GM21786 (cell line): ENCODE results near the gene GTF3C5.
"Not testable (repeated sequence)": the region's sequence is repeated elsewhere in the genome, so short reads cannot be mapped to it uniquely, and the experiment has no call there.

Experiments used
- ATAC-seq: cut with Tn5 transposase; IDR thresholded peaks from one replicate; pipeline ENCODE4 v1.9.1; 2021; ENCODE audit not compliant: unreplicated experiment

Gene GTF3C5

GRCh38 chr9:133054194-133054890, 23.5 kb downstream of the GTF3C5 start:
- no peak for ATAC-seq

DNA sequence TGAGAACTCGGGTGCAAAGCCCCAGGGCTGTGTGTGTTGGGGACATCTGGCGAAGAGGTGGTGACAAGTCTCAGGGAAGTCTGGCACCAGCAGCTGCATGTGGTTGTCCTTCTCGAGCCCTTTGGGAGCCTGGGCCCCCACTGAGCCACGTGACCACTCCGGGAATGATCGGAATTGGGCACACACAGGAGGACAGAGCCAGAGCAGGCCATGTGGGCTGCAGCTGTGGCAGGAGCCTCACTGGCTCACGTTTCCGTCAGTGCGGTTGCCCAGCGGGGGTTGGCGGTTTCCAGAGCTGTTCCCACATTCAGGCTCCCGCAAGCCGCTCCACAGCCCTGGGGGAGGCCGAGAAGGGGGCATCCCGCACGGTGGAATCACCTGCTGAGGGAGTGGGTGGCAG, 24.2 kb downstream of the GTF3C5 start:
- no peak for ATAC-seq

GRCh38 chr9:133055788-133056420, 25.1 kb downstream of the GTF3C5 start:
- ATAC-seq = no peak

DNA sequence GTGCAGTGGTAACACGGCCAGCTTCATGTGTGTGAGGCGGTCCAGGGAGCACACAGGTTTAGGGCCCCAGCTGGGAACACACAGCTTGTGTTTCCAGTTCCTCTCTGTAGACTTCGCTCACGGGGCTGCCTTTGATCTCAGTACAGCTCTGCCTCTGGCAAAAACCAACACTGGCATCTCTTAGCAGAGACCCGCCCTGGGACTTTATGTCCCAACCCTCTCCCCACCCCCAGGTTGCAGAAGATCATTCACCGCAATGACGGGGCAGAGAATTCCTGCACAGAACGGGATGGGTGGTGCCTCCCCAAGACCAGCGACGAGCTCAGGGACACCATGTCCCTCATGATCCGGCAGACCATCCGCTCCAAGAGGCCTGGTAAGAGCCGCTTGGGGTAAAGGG, 25.7 kb downstream of the GTF3C5 start:
- no peak for ATAC-seq

- ATAC-seq = no peak
These were observed 26.2 kb downstream of the GTF3C5 start for GRCh38 chr9:133057006-133057405.

DNA sequence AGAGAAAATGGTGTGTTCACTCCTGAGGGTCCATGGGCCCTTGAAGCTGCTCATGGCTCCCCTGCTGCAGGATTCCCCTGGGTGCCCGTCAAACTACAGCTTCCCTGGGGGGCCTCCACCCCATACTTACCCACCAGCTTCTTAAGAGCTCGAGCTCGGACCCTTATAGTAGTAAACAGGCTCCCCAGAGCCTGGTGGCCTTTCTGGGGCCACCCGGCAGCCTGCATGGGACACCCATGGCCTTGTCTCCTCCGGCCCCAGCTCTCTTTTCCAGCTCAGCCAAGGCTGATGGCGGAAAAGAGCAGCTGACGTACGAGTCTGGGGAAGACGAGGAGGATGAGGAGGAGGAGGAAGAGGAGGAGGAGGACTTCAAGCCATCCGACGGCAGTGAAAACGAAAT, 26.8 kb downstream of the GTF3C5 start:
- ATAC-seq = no peak

GRCh38 chr9:133058071-133058470, 27.3 kb downstream of the GTF3C5 start:
- no peak for ATAC-seq

- ATAC-seq = no peak
These were observed 27.9 kb downstream of the GTF3C5 start for GRCh38 chr9:133058550-133059320.

DNA sequence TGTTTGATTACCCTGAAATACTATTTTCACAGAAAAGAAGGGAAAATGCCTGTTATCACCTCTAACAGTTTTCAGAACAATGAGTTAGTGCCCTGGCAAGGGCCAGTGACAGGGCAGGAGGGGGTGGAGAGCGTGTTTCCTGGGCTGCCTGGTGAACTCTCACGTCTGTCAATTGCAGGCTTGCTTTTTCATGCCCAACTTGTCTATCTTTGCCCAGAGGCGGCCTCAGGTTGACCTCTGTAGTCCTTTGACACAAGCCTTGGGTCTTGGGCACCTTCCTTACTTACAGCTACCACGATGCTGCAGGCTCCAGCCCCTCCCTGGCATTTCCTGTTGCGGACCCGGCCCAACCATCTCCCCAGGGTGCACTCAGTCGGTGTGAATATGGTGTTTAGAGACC, 28.8 kb downstream of the GTF3C5 start:
- ATAC-seq = no peak

DNA sequence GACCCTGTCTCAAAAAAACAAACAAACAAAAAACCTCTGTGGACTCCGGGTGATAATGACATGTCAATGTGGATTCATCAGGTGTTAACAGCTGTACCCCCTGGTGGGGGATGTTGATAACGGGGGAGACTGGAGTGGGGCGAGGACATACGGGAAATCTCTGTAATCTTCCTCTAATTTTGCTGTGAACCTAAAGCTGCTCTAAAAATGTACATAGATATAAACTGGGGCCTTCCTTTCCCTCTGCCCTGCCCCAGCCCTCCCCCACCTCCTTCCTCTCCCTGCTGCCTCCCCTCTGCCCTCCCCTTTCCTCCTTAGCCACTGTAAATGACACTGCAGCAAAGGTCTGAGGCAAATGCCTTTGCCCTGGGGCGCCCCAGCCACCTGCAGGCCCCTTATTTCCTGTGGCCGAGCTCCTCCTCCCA, 29.6 kb downstream of the GTF3C5 start:
- ATAC-seq = no peak

GRCh38 chr9:133061019-133061763, 30.4 kb downstream of the GTF3C5 start:
- ATAC-seq = not testable (repeated sequence)

DNA sequence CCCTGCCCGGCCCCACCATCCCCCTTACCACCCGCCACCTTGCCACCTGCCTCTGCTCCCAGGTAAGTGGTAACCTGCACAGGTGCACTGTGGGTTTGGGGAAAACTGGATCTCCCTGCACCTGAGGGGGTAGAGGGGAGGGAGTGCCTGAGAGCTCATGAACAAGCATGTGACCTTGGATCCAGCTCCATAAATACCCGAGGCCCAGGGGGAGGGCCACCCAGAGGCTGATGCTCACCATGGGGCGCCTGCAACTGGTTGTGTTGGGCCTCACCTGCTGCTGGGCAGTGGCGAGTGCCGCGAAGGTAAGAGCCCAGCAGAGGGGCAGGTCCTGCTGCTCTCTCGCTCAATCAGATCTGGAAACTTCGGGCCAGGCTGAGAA, 31.0 kb downstream of the GTF3C5 start, which contains the start of gene CEL:
CEL (plus strand) TSS at position 218 of the 382 bp plus-strand sequence; CDS start at position 240, 22 bp downstream.
- not testable (repeated sequence) for ATAC-seq

DNA sequence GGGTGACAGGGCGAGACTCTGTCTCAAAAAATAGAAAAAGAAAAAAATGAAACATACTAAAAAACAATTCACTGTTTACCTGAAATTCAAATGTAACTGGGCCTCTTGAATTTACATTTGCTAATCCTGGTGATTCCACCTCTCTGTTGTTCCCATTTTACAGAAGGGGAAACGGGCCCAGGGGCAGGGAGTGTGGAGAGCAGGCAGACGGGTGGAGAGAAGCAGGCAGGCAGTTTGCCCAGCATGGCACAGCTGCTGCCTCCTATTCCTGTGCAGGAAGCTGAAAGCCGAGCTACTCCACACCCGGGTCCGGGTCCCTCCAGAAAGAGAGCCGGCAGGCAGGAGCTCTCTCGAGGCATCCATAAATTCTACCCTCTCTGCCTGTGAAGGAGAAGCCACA, 31.8 kb downstream of the GTF3C5 start:
- not testable (repeated sequence) for ATAC-seq

DNA sequence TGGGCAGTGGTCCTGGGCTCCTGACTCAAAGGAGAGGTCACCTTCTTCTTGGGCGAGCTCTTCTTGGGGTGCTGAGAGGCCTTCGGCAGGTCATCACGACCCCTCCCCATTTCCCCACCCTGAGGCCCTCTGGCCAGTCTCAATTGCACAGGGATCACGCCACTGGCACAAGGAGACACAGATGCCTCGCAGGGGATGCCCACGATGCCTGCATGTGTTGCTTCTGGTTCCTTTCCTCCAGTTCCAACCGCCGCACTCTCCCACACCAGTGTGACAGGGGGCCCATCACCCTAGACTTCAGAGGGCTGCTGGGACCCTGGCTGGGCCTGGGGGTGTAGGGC, 32.3 kb downstream of the GTF3C5 start:
- no peak for ATAC-seq

GRCh38 chr9:133063500-133064231, 32.9 kb downstream of the GTF3C5 start:
- no peak for ATAC-seq

GRCh38 chr9:133064241-133065069, 33.7 kb downstream of the GTF3C5 start:
- no peak for ATAC-seq

- ATAC-seq = no peak
These were observed 34.2 kb downstream of the GTF3C5 start for GRCh38 chr9:133065070-133065388.

DNA sequence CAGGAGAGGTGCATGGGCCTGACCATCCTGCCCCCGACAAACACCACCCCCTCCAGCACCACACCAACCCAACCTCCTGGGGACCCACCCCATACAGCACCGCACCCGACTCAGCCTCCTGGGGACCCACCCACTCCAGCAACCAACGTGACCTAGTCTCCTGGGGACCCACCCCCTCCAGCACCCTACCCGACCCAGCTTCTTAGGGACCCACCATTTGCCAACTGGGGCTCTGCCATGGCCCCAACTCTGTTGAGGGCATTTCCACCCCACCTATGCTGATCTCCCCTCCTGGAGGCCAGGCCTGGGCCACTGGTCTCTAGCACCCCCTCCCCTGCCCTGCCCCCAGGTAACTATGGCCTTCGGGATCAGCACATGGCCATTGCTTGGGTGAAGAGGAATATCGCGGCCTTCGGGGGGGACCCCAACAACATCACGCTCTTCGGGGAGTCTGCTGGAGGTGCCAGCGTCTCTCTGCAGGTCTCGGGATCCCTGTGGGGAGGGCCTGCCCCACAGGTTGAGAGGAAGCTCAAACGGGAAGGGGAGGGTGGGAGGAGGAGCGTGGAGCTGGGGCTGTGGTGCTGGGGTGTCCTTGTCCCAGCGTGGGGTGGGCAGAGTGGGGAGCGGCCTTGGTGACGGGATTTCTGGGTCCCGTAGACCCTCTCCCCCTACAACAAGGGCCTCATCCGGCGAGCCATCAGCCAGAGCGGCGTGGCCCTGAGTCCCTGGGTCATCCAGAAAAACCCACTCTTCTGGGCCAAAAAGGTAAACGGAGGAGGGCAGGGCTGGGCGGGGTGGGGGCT, 35.6 kb downstream of the GTF3C5 start:
- ATAC-seq = no peak

DNA sequence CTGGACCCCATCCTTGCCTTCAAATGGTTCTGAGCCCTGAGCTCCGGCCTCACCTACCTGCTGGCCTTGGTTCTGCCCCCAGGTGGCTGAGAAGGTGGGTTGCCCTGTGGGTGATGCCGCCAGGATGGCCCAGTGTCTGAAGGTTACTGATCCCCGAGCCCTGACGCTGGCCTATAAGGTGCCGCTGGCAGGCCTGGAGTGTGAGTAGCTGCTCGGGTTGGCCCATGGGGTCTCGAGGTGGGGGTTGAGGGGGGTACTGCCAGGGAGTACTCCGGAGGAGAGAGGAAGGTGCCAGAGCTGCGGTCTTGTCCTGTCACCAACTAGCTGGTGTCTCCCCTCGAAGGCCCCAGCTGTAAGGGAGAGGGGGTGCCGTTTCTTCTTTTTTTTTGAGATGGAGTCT, 36.2 kb downstream of the GTF3C5 start:
- ATAC-seq = no peak
